IMR-90 (cell line): ENCODE measurements around the gene TRPV4. TPM values are rescaled to one million over a fixed set of nuclear protein-coding genes. Genes with fewer than 3 reads are reported as not detected.

Experiments used
- ATAC-seq: fragments of 200-7000 bp; cut with Tn5 transposase; 2 replicates; pipeline ENCODE4 v1.9.1; 2020; ENCODE audit warnings: low read depth, mild to moderate bottlenecking, moderate library complexity
- BruUV-seq: library from RNA; stranded (reverse); fragments of 400-500 nt; replicated peaks from 2 replicates; lab custom pipeline; 2021; lab: Mats Ljungman, UMichigan
- CTCF ChIA-PET: fragments of 300-600 bp; formaldehyde crosslinking; extraction: SDS; loops from one replicate; lab custom pipeline; 2021; ENCODE audit warnings: antibody characterized with exemption; lab: Yijun Ruan, JAX
- POLR2A ChIA-PET: fragments of 300-600 bp; sonication (Branson Sonifier 250); formaldehyde crosslinking; loops from one replicate; lab custom pipeline; 2022; ENCODE audit warnings: antibody characterized with exemption; ENCODE audit not compliant: unreplicated experiment; lab: Charles Lee
- DNase-seq: peaks from one replicate; pipeline ENCODE4 v3.0.0; 2013
- H2AFZ ChIP-seq: replicated peaks from 2 replicates; pipeline ENCODE3; 2013; ENCODE audit warnings: low read length, mild to moderate bottlenecking; ENCODE audit not compliant: poor library complexity
- H2AK5ac ChIP-seq: 2 replicates; pipeline ENCODE4 v1.6.1; 2013; ENCODE audit warnings: low read depth, low read length, inconsistent platforms
- H2AK9ac ChIP-seq: replicated peaks from 2 replicates; pipeline ENCODE3; 2013; ENCODE audit warnings: mild to moderate bottlenecking, low read depth, low read length, moderate library complexity; ENCODE audit not compliant: poor library complexity
- H2BK120ac ChIP-seq: 2 replicates; pipeline ENCODE4 v1.6.1; 2013; ENCODE audit warnings: low read depth, low read length, inconsistent platforms
- H2BK15ac ChIP-seq: 3 replicates; pipeline ENCODE4 v1.6.1; 2013; ENCODE audit warnings: low read depth, low read length, inconsistent platforms
- H2BK20ac ChIP-seq: 2 replicates; pipeline ENCODE4 v1.6.1; 2013; ENCODE audit warnings: low read depth, mild to moderate bottlenecking, inconsistent platforms, low read length, moderate library complexity
- H2BK5ac ChIP-seq: 2 replicates; pipeline ENCODE4 v1.6.1; 2013; ENCODE audit warnings: mild to moderate bottlenecking, low read depth, low read length, inconsistent platforms; ENCODE audit not compliant: poor library complexity, severe bottlenecking
- H3K14ac ChIP-seq: replicated peaks from 2 replicates; pipeline ENCODE4 v1.6.1; 2013; ENCODE audit warnings: low read depth, low read length, inconsistent platforms
- H3K18ac ChIP-seq: 2 replicates; pipeline ENCODE4 v1.6.1; 2013; ENCODE audit warnings: low read depth, low read length, control low read depth
- H3K23ac ChIP-seq: 2 replicates; pipeline ENCODE4 v1.6.1; 2013; ENCODE audit warnings: low read depth, low read length, inconsistent platforms
- H3K27ac ChIP-seq: 2 replicates; pipeline ENCODE4 v1.5.1; 2013; ENCODE audit warnings: mild to moderate bottlenecking, control low read depth, low read length; ENCODE audit not compliant: insufficient read depth
- H3K27me3 ChIP-seq: 2 replicates; pipeline ENCODE4 v1.6.1; 2013; ENCODE audit warnings: low read length; ENCODE audit not compliant: control insufficient read depth, insufficient read depth
- H3K36me3 ChIP-seq: 2 replicates; pipeline ENCODE4 v1.6.1; 2013; ENCODE audit warnings: low read length, mixed read lengths; ENCODE audit not compliant: control insufficient read depth, insufficient read depth
- H3K4ac ChIP-seq: 2 replicates; pipeline ENCODE4 v1.6.1; 2013; ENCODE audit warnings: low read depth, low read length, inconsistent platforms
- H3K4me1 ChIP-seq: 2 replicates; pipeline ENCODE4 v1.6.1; 2013; ENCODE audit warnings: low read length, mixed read lengths; ENCODE audit not compliant: control insufficient read depth, insufficient read depth
- H3K4me2 ChIP-seq: 2 replicates; pipeline ENCODE4 v1.6.1; 2013; ENCODE audit warnings: low read depth, mild to moderate bottlenecking, control low read depth, low read length, moderate library complexity
- H3K4me3 ChIP-seq: 2 replicates; pipeline ENCODE4 v1.5.1; 2013; ENCODE audit warnings: low read depth, mild to moderate bottlenecking, control low read depth, low read length, moderate library complexity; ENCODE audit not compliant: insufficient read depth
- H3K56ac ChIP-seq: 2 replicates; pipeline ENCODE4 v1.6.1; 2013; ENCODE audit warnings: low read length, inconsistent platforms; ENCODE audit not compliant: insufficient read depth; ENCODE audit errors: extremely low read depth
- H3K79me1 ChIP-seq, 2 experiments: 2 replicates each; pipeline ENCODE4 v1.6.1; 2013; ENCODE audit warnings: low read length in 2 of 2, inconsistent platforms in 1 of 2, low read depth in 1 of 2
- H3K9ac ChIP-seq: 2 replicates; pipeline ENCODE4 v1.6.1; 2013; ENCODE audit warnings: low read depth, low read length, control low read depth
- H3K9me1 ChIP-seq: 2 replicates; pipeline ENCODE4 v1.6.1; 2013; ENCODE audit warnings: low read length, inconsistent platforms; ENCODE audit not compliant: insufficient read depth
- H3K9me3 ChIP-seq: 2 replicates; pipeline ENCODE4 v1.6.1; 2013; ENCODE audit warnings: low read length; ENCODE audit not compliant: control insufficient read depth, insufficient read depth
- H4K20me1 ChIP-seq: 2 replicates; pipeline ENCODE4 v1.6.1; 2013; ENCODE audit warnings: low read length, inconsistent platforms; ENCODE audit not compliant: insufficient read depth
- H4K5ac ChIP-seq: 2 replicates; pipeline ENCODE4 v1.6.1; 2013; ENCODE audit warnings: mild to moderate bottlenecking, low read depth, low read length, control low read depth
- H4K8ac ChIP-seq, 2 experiments: 2 replicates each; pipeline ENCODE4 v1.6.1; 2013; ENCODE audit warnings: low read depth in 2 of 2, low read length in 2 of 2, control low read depth in 1 of 2, inconsistent platforms in 1 of 2
- H4K91ac ChIP-seq: 2 replicates; pipeline ENCODE4 v1.6.1; 2013; ENCODE audit warnings: low read depth, low read length, inconsistent platforms; ENCODE audit not compliant: insufficient read depth
- CHD1 ChIP-seq: IDR thresholded peaks from 2 replicates; pipeline ENCODE4 v1.6.1; 2012; ENCODE audit warnings: low read depth, low read length, improper control_type of control experiment
- FOS ChIP-seq: fragments of 150-350 bp; IDR thresholded peaks from 2 replicates; pipeline ENCODE4 v1.6.1; 2016; ENCODE audit warnings: low read depth, low read length
- MAFK ChIP-seq: IDR thresholded peaks from 2 replicates; pipeline ENCODE4 v1.6.1; 2012; ENCODE audit warnings: low read depth, low read length, improper control_type of control experiment
- MAZ ChIP-seq: IDR thresholded peaks from 2 replicates; pipeline ENCODE4 v1.6.1; 2012; ENCODE audit warnings: low read depth, mild to moderate bottlenecking, low read length, improper control_type of control experiment, moderate library complexity, borderline replicate concordance
- MXI1 ChIP-seq: IDR thresholded peaks from 2 replicates; pipeline ENCODE4 v1.6.1; 2012; ENCODE audit warnings: low read depth, mild to moderate bottlenecking, low read length, moderate library complexity, borderline replicate concordance
- NFE2L2 ChIP-seq: fragments of 150-350 bp; IDR thresholded peaks from 2 replicates; pipeline ENCODE4 v1.6.1; 2016; ENCODE audit warnings: low read depth, mild to moderate bottlenecking, low read length
- POLR2A ChIP-seq: IDR thresholded peaks from 2 replicates; pipeline ENCODE4 v1.6.1; 2012; ENCODE audit warnings: mild to moderate bottlenecking, low read depth, low read length
- RAD21 ChIP-seq: IDR thresholded peaks from 2 replicates; pipeline ENCODE4 v1.6.1; 2012; ENCODE audit warnings: low read length, improper control_type of control experiment
- RCOR1 ChIP-seq: IDR thresholded peaks from 2 replicates; pipeline ENCODE4 v1.6.1; 2012; ENCODE audit warnings: mild to moderate bottlenecking, low read length, improper control_type of control experiment; ENCODE audit not compliant: insufficient replicate concordance
- RFX5 ChIP-seq: IDR thresholded peaks from 2 replicates; pipeline ENCODE4 v1.8.0; 2012; ENCODE audit warnings: low read depth, mild to moderate bottlenecking, low read length, moderate library complexity
- SMC3 ChIP-seq: fragments of 150-350 bp; IDR thresholded peaks from 2 replicates; pipeline ENCODE4 v1.6.1; 2016; ENCODE audit warnings: low read depth, mild to moderate bottlenecking, antibody characterized with exemption, low read length, moderate library complexity
- USF2 ChIP-seq: fragments of 150-350 bp; IDR thresholded peaks from 2 replicates; pipeline ENCODE4 v1.6.1; 2017; ENCODE audit warnings: mild to moderate bottlenecking, antibody characterized with exemption, low read length, low read depth
- WGBS, 2 experiments: methylation state at CpG; one replicate each; pipeline versions ENCODE4 v1.1.5 to v1.1.7; 2013; ENCODE audit warnings: missing lambda C conversion rate in 2 of 2; ENCODE audit not compliant: insufficient read length in 1 of 2; ENCODE audit errors: extremely low coverage in 2 of 2; 5-methylcytosine and 5-hydroxymethylcytosine counted together
- dilution Hi-C: fragments of 300-500 bp; cut with HindIII; formaldehyde crosslinking; loops from one replicate; pipeline ENCODE4 v1.14.3; 2018; ENCODE audit warnings: low sequenced_read_pairs; ENCODE audit not compliant: unreplicated experiment
- in situ Hi-C: fragments of 300-500 bp; cut with MboI; formaldehyde crosslinking; loops from 3 replicates; pipeline ENCODE4 v1.14.3; 2019; ENCODE audit warnings: low sequenced_read_pairs, inconsistent platforms, mixed read lengths
- intact Hi-C: fragments of 100-400 bp; cut with micrococcal nuclease; formaldehyde crosslinking; loops from 2 replicates; pipeline ENCODE4 v1.10.0; 2022
- polyA plus RNA-seq, 3 experiments: library from polyadenylated mRNA; depleted of rRNA; stranded (reverse); fragments of >200 nt; gene quantifications; 2 replicates each; pipeline ENCODE4 v1.2.3, GENCODE V29; 2012; ENCODE audit warnings: low replicate concordance in 1 of 3
- total RNA-seq: library from RNA; depleted of rRNA; stranded (reverse); fragments of >200 nt; gene quantifications from 2 replicates; pipeline ENCODE4 v1.2.3, GENCODE V29; 2012
- TF ChIP-seq, protein P1 (sequence below): fragments of 150-350 bp; IDR thresholded peaks from 2 replicates; pipeline ENCODE4 v1.6.1; 2016; ENCODE audit warnings: low read depth, mild to moderate bottlenecking, low read length, moderate library complexity, borderline replicate concordance

TRPV4 gene
- total and polyA plus RNA-seq, 2 of the 4 experiments (the other 2 are of a cell fraction), result 1.1 to 6.1 TPM

- H2AFZ ChIP-seq, result no peak overlapping the region
- no peak overlapping the region for H3K4me3 ChIP-seq
- no peak overlapping the region for H2AK5ac ChIP-seq
- H3K14ac ChIP-seq, result no peak overlapping the region
- H4K91ac ChIP-seq, result no peak overlapping the region
- no peaks in the 10 kb centered on the region for H3K4me1 ChIP-seq
- POLR2A ChIA-PET, result no interaction called here
- no peak overlapping the region for H3K4ac ChIP-seq
- H4K8ac ChIP-seq, result no peak overlapping the region
- no peak overlapping the region for H3K27ac ChIP-seq
- no peaks in the 10 kb centered on the region for H3K79me1 ChIP-seq
- H4K20me1 ChIP-seq, result no peaks in the 10 kb centered on the region
- DNase-seq (no peak), ATAC-seq (no peak)
- no TSS peak for BruUV-seq
- no peak overlapping the region for H2BK15ac ChIP-seq
- dilution Hi-C loops, result no loop called here
- no peak overlapping the region for H2BK5ac ChIP-seq
- CTCF ChIA-PET, result no interaction called here
- H3K9me3 ChIP-seq, result peaks cover 6% of the 10 kb centered on the region
- no peak overlapping the region for H2BK20ac ChIP-seq
- no peaks in the 10 kb centered on the region; the same call in 1 of the 2 replicates for H3K27me3 ChIP-seq
- H3K4me2 ChIP-seq, result no peak overlapping the region
- 35% methylated on average over 3 of the region's 8 CpGs; no CpG with 5 or more reads in 1 of the 2 experiments for WGBS, 2 experiments
- peaks cover 5% of the 10 kb centered on the region for H3K36me3 ChIP-seq
- no peak overlapping the region for H2AK9ac ChIP-seq
- no peak overlapping the region for H3K9ac ChIP-seq
- no peak overlapping the region for H4K5ac ChIP-seq
- no peak overlapping the region for H2BK120ac ChIP-seq
- TF ChIP-seq RFX5, result no peak
- no peak for TF ChIP-seq MXI1
- TF ChIP-seq MAZ, result no peak
- no peak for TF ChIP-seq POLR2A
- TF ChIP-seq RAD21, result no peak
- TF ChIP-seq, protein P1, sequence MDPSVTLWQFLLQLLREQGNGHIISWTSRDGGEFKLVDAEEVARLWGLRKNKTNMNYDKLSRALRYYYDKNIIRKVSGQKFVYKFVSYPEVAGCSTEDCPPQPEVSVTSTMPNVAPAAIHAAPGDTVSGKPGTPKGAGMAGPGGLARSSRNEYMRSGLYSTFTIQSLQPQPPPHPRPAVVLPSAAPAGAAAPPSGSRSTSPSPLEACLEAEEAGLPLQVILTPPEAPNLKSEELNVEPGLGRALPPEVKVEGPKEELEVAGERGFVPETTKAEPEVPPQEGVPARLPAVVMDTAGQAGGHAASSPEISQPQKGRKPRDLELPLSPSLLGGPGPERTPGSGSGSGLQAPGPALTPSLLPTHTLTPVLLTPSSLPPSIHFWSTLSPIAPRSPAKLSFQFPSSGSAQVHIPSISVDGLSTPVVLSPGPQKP, result no peak
- no peak for TF ChIP-seq USF2
- TF ChIP-seq MAFK, result no peak
- TF ChIP-seq CHD1, result no peak
- TF ChIP-seq RCOR1, result no peak
- no peak for TF ChIP-seq FOS
- TF ChIP-seq NFE2L2, result no peak
- no peak for TF ChIP-seq SMC3
- intact Hi-C loops, result no loop called here
- H3K18ac ChIP-seq, result no peak overlapping the region
- H3K56ac ChIP-seq, result no peak overlapping the region
- H3K23ac ChIP-seq, result no peak overlapping the region
- in situ Hi-C loops, result no loop called here
- H3K9me1 ChIP-seq, result no peaks in the 10 kb centered on the region
Measured at GRCh38 chr12:109783965-109784244, 49.3 kb downstream of the TRPV4 start.
